Measurements from ENCODE around the gene IRF2BP2. TPM values are rescaled to one million over a fixed set of nuclear protein-coding genes. Genes with fewer than 3 reads are reported as not detected.

The IRF2BP2 gene
- total and polyA plus RNA-seq, 2 of the 13 experiments (the other 11 are each of a cell fraction or from before 2014, with no cell fraction given), result 140 to 147 TPM

DNA sequence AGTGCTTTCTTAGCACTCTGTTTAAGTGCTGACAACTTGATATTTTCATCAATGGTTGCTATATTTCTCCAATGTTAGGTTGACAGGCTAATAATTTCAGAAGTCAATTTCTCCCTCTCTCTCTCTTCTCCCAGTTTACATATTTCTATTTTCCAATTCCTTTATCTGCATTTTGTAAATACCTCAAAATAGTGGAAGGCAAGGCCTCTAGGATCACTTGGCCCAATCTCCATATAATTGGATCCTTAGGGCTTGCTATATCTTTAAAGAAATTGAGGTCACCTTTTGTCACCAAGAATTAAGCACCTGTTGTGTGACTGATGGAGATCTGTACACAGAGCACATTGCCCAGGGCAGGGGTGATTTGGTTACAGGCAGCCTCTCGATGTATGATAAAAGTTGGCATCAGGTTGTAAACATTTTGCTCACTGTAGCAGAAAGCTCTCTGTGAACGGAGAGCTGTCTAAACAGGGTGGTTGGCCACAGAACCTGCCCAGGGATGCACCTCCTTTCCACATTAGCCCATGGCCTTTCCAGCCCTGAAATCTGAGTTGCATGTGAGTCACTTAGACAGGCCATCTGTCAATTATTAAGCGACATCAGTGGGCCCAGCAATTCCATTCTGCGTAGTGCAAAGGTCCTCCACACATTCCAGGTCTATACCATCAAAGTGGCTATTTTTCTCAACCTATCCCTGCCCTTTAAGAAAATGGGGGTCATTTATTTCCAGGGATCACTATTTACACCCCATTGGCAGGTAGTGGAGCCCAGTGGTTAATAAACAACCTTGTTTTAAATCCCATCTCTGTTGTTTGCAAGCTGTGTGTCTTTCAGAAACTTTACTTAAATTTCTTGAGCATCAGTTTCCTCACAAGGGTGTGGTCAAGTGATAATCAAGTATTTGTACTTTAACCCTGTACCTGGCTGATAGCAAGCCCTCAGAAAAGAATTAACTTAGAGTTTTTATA is 29.1 kb upstream of the IRF2BP2 start (continued):
- peak; percentile 63; the same call in 1 of the 2 replicates for TF ChIP-seq KMT2B (CRISPR knock-in tag; IDR thresholded peaks at IDR 0.05)
- TF ChIP-seq DNMT3B (CRISPR knock-in tag; conservative IDR thresholded peaks at IDR 0.05), result 0 out of 2 replicates have a peak, but pooled peaks have one; percentile 32
- no peak for TF ChIP-seq ZNF563 (CRISPR knock-in tag; IDR thresholded peaks at IDR 0.05)
- no peak for TF ChIP-seq LCORL (IDR thresholded peaks at IDR 0.05)
- peak; percentile 77 for TF ChIP-seq LCORL (CRISPR knock-in tag; IDR thresholded peaks at IDR 0.05)
- TF ChIP-seq, protein P1, sequence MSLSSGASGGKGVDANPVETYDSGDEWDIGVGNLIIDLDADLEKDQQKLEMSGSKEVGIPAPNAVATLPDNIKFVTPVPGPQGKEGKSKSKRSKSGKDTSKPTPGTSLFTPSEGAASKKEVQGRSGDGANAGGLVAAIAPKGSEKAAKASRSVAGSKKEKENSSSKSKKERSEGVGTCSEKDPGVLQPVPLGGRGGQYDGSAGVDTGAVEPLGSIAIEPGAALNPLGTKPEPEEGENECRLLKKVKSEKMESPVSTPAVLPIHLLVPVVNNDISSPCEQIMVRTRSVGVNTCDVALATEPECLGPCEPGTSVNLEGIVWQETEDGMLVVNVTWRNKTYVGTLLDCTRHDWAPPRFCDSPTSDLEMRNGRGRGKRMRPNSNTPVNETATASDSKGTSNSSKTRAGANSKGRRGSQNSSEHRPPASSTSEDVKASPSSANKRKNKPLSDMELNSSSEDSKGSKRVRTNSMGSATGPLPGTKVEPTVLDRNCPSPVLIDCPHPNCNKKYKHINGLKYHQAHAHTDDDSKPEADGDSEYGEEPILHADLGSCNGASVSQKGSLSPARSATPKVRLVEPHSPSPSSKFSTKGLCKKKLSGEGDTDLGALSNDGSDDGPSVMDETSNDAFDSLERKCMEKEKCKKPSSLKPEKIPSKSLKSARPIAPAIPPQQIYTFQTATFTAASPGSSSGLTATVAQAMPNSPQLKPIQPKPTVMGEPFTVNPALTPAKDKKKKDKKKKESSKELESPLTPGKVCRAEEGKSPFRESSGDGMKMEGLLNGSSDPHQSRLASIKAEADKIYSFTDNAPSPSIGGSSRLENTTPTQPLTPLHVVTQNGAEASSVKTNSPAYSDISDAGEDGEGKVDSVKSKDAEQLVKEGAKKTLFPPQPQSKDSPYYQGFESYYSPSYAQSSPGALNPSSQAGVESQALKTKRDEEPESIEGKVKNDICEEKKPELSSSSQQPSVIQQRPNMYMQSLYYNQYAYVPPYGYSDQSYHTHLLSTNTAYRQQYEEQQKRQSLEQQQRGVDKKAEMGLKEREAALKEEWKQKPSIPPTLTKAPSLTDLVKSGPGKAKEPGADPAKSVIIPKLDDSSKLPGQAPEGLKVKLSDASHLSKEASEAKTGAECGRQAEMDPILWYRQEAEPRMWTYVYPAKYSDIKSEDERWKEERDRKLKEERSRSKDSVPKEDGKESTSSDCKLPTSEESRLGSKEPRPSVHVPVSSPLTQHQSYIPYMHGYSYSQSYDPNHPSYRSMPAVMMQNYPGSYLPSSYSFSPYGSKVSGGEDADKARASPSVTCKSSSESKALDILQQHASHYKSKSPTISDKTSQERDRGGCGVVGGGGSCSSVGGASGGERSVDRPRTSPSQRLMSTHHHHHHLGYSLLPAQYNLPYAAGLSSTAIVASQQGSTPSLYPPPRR (CRISPR knock-in tag; IDR thresholded peaks at IDR 0.05; ENCODE audit: borderline replicate concordance), result peak; percentile 54; the same call in 1 of the 2 replicates
- TF ChIP-seq, protein P2, sequence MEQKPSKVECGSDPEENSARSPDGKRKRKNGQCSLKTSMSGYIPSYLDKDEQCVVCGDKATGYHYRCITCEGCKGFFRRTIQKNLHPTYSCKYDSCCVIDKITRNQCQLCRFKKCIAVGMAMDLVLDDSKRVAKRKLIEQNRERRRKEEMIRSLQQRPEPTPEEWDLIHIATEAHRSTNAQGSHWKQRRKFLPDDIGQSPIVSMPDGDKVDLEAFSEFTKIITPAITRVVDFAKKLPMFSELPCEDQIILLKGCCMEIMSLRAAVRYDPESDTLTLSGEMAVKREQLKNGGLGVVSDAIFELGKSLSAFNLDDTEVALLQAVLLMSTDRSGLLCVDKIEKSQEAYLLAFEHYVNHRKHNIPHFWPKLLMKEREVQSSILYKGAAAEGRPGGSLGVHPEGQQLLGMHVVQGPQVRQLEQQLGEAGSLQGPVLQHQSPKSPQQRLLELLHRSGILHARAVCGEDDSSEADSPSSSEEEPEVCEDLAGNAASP (CRISPR knock-in tag; IDR thresholded peaks at IDR 0.05; ENCODE audit: borderline replicate concordance), result 0 out of 2 replicates have a peak, but pooled peaks have one; percentile 37
- 0 out of 2 replicates have a peak, but pooled peaks have one; percentile 24 for TF ChIP-seq ZBTB3 (CRISPR knock-in tag; IDR thresholded peaks at IDR 0.05; ENCODE audit: borderline replicate concordance, low read depth)
- TF ChIP-seq TERF1 (CRISPR knock-in tag; IDR thresholded peaks at IDR 0.05), result no peak
- peak; percentile 51; the same call in 1 of the 2 replicates for TF ChIP-seq ZFP90 (CRISPR knock-in tag; IDR thresholded peaks at IDR 0.05; ENCODE audit: borderline replicate concordance)
- TF ChIP-seq ZNF12 (CRISPR knock-in tag; IDR thresholded peaks at IDR 0.05), result peak; percentile 18; the same call in 1 of the 2 replicates
- peak; percentile 86; the same call in 1 of the 2 replicates for TF ChIP-seq ZNF337 (CRISPR knock-in tag; IDR thresholded peaks at IDR 0.05; ENCODE audit: borderline replicate concordance, low read depth)
- peak; percentile 81 for TF ChIP-seq PATZ1 (CRISPR knock-in tag; IDR thresholded peaks at IDR 0.05)

All from HepG2 (cell line).